ENCODE measurements around the gene TBP. TPM values are rescaled to one million over a fixed set of nuclear protein-coding genes. Genes with fewer than 3 reads are reported as not detected.
"Not testable (repeated sequence)": the region's sequence is repeated elsewhere in the genome, so short reads cannot be mapped to it uniquely, and the experiment has no call there.

TBP gene
- 23.7 and 25.7 TPM in 2 replicates for total RNA-seq

- intact Hi-C loops (cut with micrococcal nuclease): loop anchor here (1.0 to 5.0 kb wide), 7 partner anchors 30 to 1342 kb away; partner anchors contain the start of genes C6orf120, DYNLT2, ERMARD and FAM120B
Measured at GRCh38 chr6:170554013-170554795, at the start of gene TBP. Gene TBP (plus strand): TSS chr6:170554369. CDS start chr6:170557030, 2,661 bp downstream.

DNA sequence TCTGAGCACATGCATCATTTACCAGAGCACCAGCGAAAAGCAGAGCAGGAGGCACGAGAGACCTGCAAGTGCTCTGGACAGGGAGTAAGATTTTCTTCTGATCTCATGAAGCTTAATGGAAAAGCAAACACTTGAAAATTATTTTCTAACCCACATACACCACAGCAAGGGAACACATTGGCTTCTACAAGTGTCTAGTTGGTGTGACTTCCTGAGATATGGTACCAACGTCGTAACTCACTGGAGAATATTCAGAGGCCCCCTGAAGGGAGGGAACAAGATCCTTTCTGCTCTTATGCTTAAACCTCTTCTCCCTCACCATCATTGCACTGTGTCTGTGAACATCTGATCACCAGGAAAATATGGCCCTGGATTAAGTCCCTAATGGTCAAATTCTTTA lies 49.7 kb upstream of the TBP start:
- intact Hi-C loops (cut with micrococcal nuclease): no loop called here

GRCh38 chr6:170505306-170505705 lies 48.9 kb upstream of the TBP start:
- intact Hi-C loops (cut with micrococcal nuclease): no loop called here

DNA sequence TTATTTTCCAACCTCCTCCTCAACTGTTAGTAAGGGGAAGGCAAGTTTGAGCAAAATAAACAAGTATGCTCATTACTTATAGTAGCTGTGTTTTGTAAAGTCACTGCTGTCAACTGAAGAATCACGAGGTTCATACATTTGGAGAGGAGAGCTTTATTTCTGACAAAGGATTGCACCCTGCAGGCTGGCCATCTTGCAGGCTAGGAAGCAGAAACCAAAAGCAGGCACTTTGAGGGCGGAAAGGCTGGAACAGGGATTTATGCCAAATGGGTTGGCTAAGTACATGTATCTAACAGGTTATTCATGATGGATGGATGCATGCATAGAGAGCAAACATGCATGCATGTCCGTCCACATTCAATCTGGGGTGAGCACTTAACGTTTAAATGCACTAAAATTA lies 47.7 kb upstream of the TBP start:
- intact Hi-C loops (cut with micrococcal nuclease): no loop called here

- intact Hi-C loops (cut with micrococcal nuclease): not testable (repeated sequence)
Measured at GRCh38 chr6:170507728-170508127, 46.4 kb upstream of the TBP start.

GRCh38 chr6:170508275-170508674 lies 45.9 kb upstream of the TBP start:
- intact Hi-C loops (cut with micrococcal nuclease): not testable (repeated sequence)

DNA sequence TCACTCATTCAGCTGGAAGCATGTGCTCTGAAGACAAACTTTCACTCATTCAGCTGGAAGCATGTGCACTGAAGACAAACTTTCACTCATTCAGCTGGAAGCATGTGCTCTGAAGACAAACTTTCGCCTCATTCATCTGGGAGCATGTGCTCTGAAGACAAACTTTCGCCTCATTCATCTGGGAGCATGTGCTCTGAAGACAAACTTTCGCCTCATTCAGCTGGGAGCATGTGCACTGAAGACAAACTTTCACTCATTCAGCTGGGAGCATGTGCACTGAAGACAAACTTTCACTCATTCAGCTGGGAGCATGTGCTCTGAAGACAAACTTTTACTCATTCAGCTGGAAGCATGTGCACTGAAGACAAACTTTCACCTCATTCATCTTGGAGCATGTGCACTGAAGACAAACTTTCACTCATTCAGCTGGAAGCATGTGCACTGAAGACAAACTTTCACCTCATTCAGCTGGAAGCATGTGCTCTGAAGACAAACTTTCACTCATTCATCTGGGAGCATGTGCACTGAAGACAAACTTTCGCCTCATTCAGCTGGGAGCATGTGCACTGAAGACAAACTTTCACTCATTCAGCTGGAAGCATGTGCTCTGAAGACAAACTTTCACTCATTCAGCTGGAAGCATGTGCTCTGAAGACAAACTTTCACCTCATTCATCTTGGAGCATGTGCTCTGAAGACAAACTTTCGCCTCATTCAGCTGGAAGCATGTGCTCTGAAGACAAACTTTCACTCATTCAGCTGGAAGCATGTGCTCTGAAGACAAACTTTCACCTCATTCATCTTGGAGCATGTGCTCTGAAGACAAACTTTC lies 45.1 kb upstream of the TBP start:
- intact Hi-C loops (cut with micrococcal nuclease): not testable (repeated sequence)

DNA sequence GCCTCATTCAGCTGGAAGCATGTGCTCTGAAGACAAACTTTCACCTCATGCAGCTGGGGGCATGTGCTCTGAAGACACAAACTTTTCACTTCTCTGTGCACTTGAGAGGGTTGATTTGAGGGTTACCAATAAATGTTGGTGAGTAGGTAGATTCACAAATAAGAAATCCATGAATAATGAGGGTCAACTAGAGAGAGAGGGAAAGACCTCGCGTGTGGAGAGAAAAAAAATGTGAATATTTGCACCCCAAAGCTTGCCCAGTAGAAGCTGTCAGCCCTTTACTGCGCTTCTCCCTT lies 44.5 kb upstream of the TBP start:
- intact Hi-C loops (cut with micrococcal nuclease): loop anchor here (10.0 kb wide), 1 partner anchor 425 kb away; no protein-coding TSS in a partner anchor

DNA sequence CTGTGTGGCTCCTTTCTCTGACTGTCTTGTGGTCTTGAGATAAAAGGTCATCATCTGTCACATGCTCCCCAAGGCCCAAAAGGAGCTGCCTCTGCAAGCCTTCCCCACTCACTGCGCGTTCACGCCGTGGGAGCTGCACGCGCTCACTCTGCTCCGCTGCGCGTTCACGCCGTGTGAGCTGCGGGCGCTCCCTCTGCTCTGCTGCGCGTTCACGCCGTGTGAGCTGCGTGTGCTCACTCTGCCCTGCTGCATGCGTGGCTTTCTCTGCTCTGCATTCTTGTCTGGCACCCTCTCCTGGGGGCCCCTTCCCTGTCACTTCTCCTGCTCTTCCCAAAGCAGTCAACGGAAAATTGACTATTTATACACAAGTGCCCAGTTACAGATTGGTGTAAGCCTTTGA lies 43.5 kb upstream of the TBP start:
- intact Hi-C loops (cut with micrococcal nuclease): loop anchor here (10.0 kb wide), 1 partner anchor 426 kb away; no protein-coding TSS in a partner anchor

DNA sequence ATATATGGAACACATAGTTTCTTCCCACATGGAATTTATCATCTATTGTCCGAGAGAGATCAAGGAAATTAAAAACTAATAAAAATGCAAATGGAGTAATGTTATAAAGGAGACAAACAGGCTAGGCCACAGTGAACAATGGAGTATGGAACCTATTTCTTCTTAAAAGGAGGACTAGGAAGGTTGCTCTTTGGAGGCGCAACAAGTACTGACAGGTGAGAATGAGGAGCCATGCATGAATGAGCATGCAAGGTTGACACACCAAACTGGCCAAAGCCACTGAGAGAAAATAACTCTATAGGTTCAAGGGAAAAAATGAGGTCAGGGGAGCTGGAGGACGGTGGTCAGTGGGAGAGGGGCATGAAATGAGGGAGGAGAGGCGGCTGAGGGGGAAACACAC lies 41.9 kb upstream of the TBP start:
- intact Hi-C loops (cut with micrococcal nuclease): loop anchor here (10.0 kb wide), 1 partner anchor 427 kb away; no protein-coding TSS in a partner anchor

GRCh38 chr6:170514908-170515307 lies 39.3 kb upstream of the TBP start:
- intact Hi-C loops (cut with micrococcal nuclease): loop anchor here (5.0 to 10.0 kb wide), 2 partner anchors 223 to 430 kb away; partner anchors contain the start of gene DLL1

GRCh38 chr6:170516783-170517616 lies 37.2 kb upstream of the TBP start:
- intact Hi-C loops (cut with micrococcal nuclease): loop anchor here (1.0 to 10.0 kb wide), 8 partner anchors 225 to 1622 kb away; partner anchors contain the start of gene DLL1

GRCh38 chr6:170522565-170523183 lies 31.5 kb upstream of the TBP start:
- intact Hi-C loops (cut with micrococcal nuclease): no loop called here

DNA sequence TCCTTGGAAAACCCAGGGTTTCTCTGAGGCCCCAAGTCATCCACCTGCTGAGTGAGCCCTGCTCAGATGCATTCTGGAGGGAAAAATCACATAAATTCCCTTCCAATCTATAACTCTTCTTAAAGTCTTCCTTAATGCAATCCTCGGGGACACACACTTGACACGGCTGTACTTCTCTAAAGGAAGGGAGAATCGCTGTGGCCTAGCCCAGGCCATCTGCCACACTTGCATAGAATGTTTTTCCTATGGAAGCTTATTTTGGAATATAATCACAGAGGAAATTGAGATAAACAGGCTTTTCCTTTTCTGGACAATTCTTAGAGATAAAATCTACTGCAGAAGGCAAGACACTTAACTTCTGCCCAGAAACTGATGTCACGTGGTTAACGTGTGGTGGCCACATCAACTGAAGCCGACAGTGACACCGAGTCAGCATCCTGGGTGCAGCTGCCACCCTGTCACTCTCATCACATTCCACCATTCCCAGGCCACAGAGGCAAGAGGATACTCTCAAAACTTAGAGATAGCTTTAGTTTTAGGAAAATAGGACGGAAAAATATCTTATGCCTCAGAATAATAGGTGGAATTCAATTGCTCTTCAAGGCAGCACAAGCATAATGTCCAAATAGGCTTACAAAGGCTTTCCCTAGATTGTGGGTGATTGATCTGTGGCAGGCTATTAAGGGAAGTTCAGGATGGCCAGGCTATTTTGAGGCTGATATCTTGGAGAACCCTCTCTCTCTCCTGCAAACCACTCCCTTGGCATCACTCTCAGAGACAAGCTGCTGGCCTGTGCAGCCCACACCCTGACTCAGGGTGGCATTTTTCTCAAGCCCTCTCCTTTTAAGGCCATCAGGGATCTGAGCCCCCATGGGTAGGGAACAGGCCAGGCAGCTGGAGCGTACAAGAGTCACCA lies 30.7 kb upstream of the TBP start:
- intact Hi-C loops (cut with micrococcal nuclease): no loop called here

- intact Hi-C loops (cut with micrococcal nuclease): no loop called here
Measured at GRCh38 chr6:170524172-170524502, 30.0 kb upstream of the TBP start.

- intact Hi-C loops (cut with micrococcal nuclease): no loop called here
Measured at GRCh38 chr6:170525795-170526194, 28.4 kb upstream of the TBP start.

- intact Hi-C loops (cut with micrococcal nuclease): not testable (repeated sequence)
Measured at GRCh38 chr6:170527995-170528394, 26.2 kb upstream of the TBP start.

DNA sequence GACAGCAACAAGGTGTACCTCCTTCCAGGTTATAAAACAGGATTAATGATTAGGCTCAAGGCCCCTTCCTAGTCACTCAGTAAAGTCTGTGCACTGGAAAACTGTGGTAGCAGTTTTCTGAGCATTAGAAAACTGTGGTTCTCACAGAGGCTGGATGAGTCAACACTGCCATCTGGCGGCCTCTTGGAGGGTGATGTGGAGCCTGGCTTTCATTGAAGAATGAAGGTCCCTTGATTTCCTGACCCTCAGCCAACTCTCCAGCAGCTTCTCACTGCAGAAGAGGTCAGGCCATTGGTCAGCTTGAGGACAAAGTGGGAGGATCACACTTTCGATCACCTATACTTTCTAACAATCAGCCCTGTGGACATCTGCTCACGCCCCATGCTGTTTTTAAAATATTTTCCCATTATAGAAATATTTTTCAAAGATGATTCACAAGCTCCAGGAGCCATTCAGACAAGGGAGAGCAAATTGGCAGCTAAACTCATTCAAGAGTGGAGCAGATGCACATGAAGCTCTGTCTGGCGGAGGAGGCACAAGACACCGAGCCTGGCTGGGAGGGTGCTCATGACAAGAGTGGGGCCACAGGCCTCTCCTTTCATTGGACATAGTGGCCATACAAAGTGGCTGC lies 24.2 kb upstream of the TBP start:
- intact Hi-C loops (cut with micrococcal nuclease): loop anchor here (1.0 kb wide), 4 partner anchors 580 to 1635 kb away; no protein-coding TSS in a partner anchor

DNA sequence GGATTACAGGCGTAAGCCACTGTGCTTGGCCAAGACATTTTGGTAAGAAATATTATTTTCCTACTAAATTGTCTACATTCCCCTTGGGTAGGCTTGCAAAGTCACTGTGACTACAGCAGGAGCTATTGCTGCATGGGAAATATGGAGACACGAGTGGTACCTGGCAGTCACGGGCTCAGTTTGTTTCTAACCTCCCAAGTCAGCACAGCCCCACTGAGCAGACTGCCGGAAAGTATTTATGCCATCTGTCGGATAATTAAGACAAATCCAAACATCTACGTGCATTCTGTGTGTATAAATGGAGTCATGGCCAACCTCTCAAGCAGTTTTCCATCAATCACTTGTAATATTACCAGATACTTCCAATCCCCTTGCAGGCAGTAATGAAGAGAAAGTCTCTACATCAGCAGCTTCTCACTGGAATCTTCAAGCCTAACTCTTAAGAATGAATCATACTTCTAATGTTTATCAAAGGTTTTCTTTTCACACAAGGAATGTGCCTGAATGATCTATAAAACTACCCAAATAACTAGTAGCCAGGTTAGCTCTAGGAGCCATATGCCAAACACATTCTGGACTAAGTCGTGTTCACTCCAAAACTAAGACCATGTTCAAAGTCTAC lies 21.2 kb upstream of the TBP start:
- intact Hi-C loops (cut with micrococcal nuclease): no loop called here

Data from T-helper 1 cell treated with Interleukin-12 subunit alpha and Interleukin-12 subunit beta and Interleukin-4 antibody, amounts not matched to agents 30 ng/mL and 1 ng/mL, for 36 hours (primary cell).